Lower leg skin (tissue), 4 donors: ENCODE measurements around the gene MMP12. TPM values are rescaled to one million over a fixed set of nuclear protein-coding genes. Genes with fewer than 3 reads are reported as not detected.

Experiments used
- DNase-seq, 2 donors: peaks; one replicate each; pipeline ENCODE4 v3.0.0-alpha.2; 2019; ENCODE audit warnings: low spot score in 2 of 2
- H3K4me3 ChIP-seq: fragments of 200-600 bp; sonication (generic); 2 replicates; pipeline ENCODE4 v1.5.1; 2017; ENCODE audit warnings: mild to moderate bottlenecking, low read depth; ENCODE audit not compliant: poor library complexity, severe bottlenecking
- CTCF ChIP-seq, 3 donors: fragments of 450-650 bp; IDR thresholded peaks; one replicate each; pipeline ENCODE4 v1.5.1; 2016; ENCODE audit warnings: antibody characterized with exemption in 3 of 3, mild to moderate bottlenecking in 3 of 3, moderate library complexity in 2 of 3
- POLR2A ChIP-seq, 2 donors: fragments of 450-650 bp; IDR thresholded peaks; one replicate each; pipeline ENCODE4 v1.6.1; 2016 to 2017; ENCODE audit warnings: antibody characterized with exemption in 2 of 2, mild to moderate bottlenecking in 1 of 2, moderate library complexity in 1 of 2
- WGBS, 2 donors: methylation state at CpG; one replicate each; pipeline ENCODE4 v1.1.5; 2018; 5-methylcytosine and 5-hydroxymethylcytosine counted together
- intact Hi-C: fragments of 100-400 bp; cut with DNase I; formaldehyde crosslinking; loops from one replicate; pipeline ENCODE4 v1.15.0; 2023; ENCODE audit warnings: low total_unique reads
- total RNA-seq, 4 donors: library from RNA; depleted of rRNA; stranded (reverse); fragments of >200 nt; gene quantifications; one replicate each; pipeline ENCODE4 v1.1.0, GENCODE V29; 2016

Gene MMP12
- total RNA-seq, 4 donors from 2014 or later: 0.59 TPM; not detected in 3

GRCh38 chr11:102829316-102830000 is 45.3 kb downstream of the MMP12 start:
- DNase-seq: no peak
- TF ChIP-seq CTCF (IDR thresholded peaks at IDR 0.05): no peak
- no peak for TF ChIP-seq POLR2A (IDR thresholded peaks at IDR 0.05)
- 31 to 44% methylated on average over 6 of the region's 6 CpGs for WGBS, 2 donors

GRCh38 chr11:102824556-102824955 is 50.2 kb downstream of the MMP12 start:
- intact Hi-C loops: no loop called here
- H3K4me3 ChIP-seq: no peak overlapping the region
- no peak for DNase-seq
- WGBS, 2 donors: 98% methylated on average over 1 of the region's 1 CpG
- TF ChIP-seq CTCF (IDR thresholded peaks at IDR 0.05) (no peak), POLR2A (IDR thresholded peaks at IDR 0.05) (no peak)

More at GRCh38 chr11:102829316-102830000, 45.3 kb downstream of the MMP12 start:
- intact Hi-C loops: no loop called here
- H3K4me3 ChIP-seq: no peak overlapping the region

GRCh38 chr11:102819491-102819890 is 55.3 kb downstream of the MMP12 start:
- DNase-seq: no peak
- intact Hi-C loops: no loop called here
- TF ChIP-seq POLR2A (IDR thresholded peaks at IDR 0.05): no peak
- TF ChIP-seq CTCF (IDR thresholded peaks at IDR 0.05): no peak
- no peak overlapping the region for H3K4me3 ChIP-seq
- WGBS, 2 donors: 79 to 80% methylated on average over 6 of the region's 6 CpGs

- TF ChIP-seq POLR2A (IDR thresholded peaks at IDR 0.05) (no peak), CTCF (IDR thresholded peaks at IDR 0.05) (no peak)
- intact Hi-C loops: no loop called here
- DNase-seq: no peak
- 52 to 61% methylated on average over 1 of the region's 1 CpG for WGBS, 2 donors
- no peak overlapping the region for H3K4me3 ChIP-seq
Measured at GRCh38 chr11:102813484-102813883, 61.3 kb downstream of the MMP12 start.

Other genes starting within 250 kb of the MMP12 start
- gene MMP20, start 249.7 kb downstream of the MMP12 start, total RNA-seq: not detected
- gene MMP27, start 169.2 kb downstream of the MMP12 start, total RNA-seq: 1 to 10 TPM in 1 of 4 donors, under 1 TPM in 3; 0.20 to 1.7 (median 0.26) TPM
- 1 to 10 TPM in 1 of 4 donors, under 1 TPM in 1, not detected in 2; 0.15 to 1.1 TPM for gene MMP8, start 150.0 kb downstream of the MMP12 start, total RNA-seq
- gene MMP10, start 94.4 kb downstream of the MMP12 start, total RNA-seq: not detected
- gene MMP1, start 76.8 kb downstream of the MMP12 start, total RNA-seq: not detected
- gene MMP3, start 31.4 kb downstream of the MMP12 start, total RNA-seq: 100 to 1,000 TPM in 1 of 4 donors, 10 to 100 TPM in 1, 1 to 10 TPM in 1, under 1 TPM in 1; 0.84 to 520 (median 49.0) TPM
- gene MMP13, start 80.8 kb upstream of the MMP12 start, total RNA-seq: 1 to 10 TPM in 1 of 4 donors, not detected in 3; 2.7 TPM
- gene DCUN1D5, start 217.2 kb upstream of the MMP12 start, total RNA-seq: 10 to 100 TPM; 31.8 to 64.5 (median 47.7) TPM
- 10 to 100 TPM in 3 of 4 donors, 1 to 10 TPM in 1; 8.9 to 25.8 (median 13.8) TPM for gene DYNC2H1, start 234.4 kb upstream of the MMP12 start, total RNA-seq